AG04449 (cell line): ENCODE results near the gene ATPAF1.

Experiments
- CTCF ChIA-PET: fragments of 350-600 bp; formaldehyde crosslinking; extraction: SDS; loops from one replicate; lab custom pipeline; 2021; ENCODE audit warnings: antibody characterized with exemption; lab: Yijun Ruan, JAX
- POLR2A ChIA-PET: fragments of 400-600, 350-600 bp; formaldehyde crosslinking; extraction: SDS; loops from one replicate; lab custom pipeline; 2020; ENCODE audit warnings: antibody characterized with exemption, inconsistent platforms; lab: Yijun Ruan, JAX
- DNase-seq: peaks from one replicate; pipeline ENCODE4 v3.0.0-alpha.2; 2010; ENCODE audit warnings: low read depth, low spot score
- H3K4me3 ChIP-seq: 2 replicates; pipeline ENCODE4 v1.5.1; 2011; ENCODE audit warnings: low read depth, mild to moderate bottlenecking, control low read depth, low read length
- TF ChIP-seq, protein P1 (sequence below): IDR thresholded peaks from one replicate; pipeline ENCODE4 v1.5.1; 2011; ENCODE audit warnings: mild to moderate bottlenecking, moderate library complexity, low read length, control low read depth, inconsistent platforms; ENCODE audit not compliant: insufficient read depth; ENCODE audit errors: missing control alignments

Gene ATPAF1

DNA sequence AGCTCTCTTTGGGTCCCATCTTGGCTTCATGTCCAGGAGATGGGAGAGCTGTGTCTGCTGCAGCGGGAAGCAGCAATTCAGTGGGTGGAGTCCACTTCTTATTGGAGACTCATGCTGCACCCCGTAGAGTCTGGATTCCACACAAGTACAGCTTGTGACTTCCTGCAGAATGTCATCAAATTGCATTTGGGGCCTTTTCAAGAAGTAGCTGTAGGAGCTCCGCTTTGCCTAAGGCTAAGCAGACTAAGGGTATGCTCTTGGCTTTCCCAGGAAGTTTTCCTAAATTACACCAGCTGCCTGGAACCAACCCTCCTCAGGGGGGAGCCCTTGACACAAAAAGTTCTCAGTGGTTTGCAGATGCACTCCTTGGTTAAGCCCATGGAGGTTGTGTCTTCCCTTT, 45.8 kb downstream of the ATPAF1 start:
- ChIA-PET POLR2A (interaction anchor here (1.0 kb wide), 1 partner anchor 18 kb away, joined by 3 read pairs; the partner anchor contains the start of gene MKNK1), CTCF (interaction anchor here (1.0 to 2.8 kb wide), 9 partner anchors 8 to 105 kb away, joined by 3 to 26 read pairs (median 3); no protein-coding TSS in a partner anchor)
- TF ChIP-seq, protein P1, sequence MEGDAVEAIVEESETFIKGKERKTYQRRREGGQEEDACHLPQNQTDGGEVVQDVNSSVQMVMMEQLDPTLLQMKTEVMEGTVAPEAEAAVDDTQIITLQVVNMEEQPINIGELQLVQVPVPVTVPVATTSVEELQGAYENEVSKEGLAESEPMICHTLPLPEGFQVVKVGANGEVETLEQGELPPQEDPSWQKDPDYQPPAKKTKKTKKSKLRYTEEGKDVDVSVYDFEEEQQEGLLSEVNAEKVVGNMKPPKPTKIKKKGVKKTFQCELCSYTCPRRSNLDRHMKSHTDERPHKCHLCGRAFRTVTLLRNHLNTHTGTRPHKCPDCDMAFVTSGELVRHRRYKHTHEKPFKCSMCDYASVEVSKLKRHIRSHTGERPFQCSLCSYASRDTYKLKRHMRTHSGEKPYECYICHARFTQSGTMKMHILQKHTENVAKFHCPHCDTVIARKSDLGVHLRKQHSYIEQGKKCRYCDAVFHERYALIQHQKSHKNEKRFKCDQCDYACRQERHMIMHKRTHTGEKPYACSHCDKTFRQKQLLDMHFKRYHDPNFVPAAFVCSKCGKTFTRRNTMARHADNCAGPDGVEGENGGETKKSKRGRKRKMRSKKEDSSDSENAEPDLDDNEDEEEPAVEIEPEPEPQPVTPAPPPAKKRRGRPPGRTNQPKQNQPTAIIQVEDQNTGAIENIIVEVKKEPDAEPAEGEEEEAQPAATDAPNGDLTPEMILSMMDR: peak; percentile 47
- DNase-seq: no peak
- H3K4me3 ChIP-seq: no peak overlapping the region

DNA sequence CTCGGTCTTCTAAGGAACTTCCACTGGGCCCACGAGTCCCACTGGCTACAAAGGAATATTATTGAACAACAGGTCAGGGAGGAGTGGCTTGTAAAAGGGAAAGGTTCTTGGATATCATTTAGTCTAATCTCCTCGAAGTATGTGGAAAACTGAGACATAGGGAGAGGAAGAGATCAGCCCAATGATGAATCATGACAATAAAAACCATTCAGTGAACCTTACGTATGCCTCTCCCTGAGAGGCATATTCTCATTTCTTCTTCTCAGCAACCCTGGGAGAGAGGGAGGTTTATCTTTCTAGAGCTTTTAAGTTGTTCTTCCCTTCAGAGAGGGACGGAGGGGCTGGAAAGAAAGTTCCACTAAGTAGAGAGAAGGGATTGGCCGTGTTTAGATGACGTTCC, 46.2 kb downstream of the ATPAF1 start:
- H3K4me3 ChIP-seq: no peak overlapping the region
- ChIA-PET POLR2A (interaction anchor here (1.0 kb wide), 1 partner anchor 18 kb away, joined by 3 read pairs; the partner anchor contains the start of gene MKNK1), CTCF (interaction anchor here (1.0 to 2.8 kb wide), 8 partner anchors 8 to 105 kb away, joined by 3 to 26 read pairs (median 3); no protein-coding TSS in a partner anchor)
- TF ChIP-seq, protein P1: no peak
- no peak for DNase-seq

DNA sequence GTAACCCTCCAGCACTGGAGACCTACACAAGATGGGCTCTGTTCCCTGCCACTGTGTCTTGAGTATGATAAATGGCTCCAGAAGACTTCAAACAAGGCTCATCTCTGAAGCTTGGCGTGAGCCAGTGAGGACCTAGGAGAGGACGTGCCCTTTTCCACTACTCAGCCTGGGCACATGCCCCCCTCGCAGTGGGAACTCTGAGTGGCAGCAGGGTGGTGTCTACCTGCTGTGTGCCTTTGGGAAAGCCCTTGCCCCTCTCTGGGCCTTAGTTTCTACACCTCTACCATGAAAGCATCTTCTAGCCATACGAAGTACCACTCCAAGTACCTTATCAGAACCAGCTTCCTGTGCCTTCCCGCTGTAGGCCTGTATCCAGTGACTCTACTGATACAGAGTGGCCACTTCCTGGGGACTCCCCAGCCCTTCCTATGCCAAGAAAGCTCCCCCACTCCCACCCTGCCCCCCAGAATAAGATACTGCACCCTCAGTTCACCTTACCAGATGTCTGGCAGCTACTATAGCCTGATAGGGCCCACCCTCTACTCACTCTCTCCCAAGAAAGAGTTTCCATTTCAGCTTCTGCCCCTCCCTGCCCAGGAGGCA, 48.4 kb downstream of the ATPAF1 start:
- H3K4me3 ChIP-seq: no peak overlapping the region
- POLR2A ChIA-PET: no interaction called here
- no peak for DNase-seq
- CTCF ChIA-PET: interaction anchor here (1.5 to 1.7 kb wide), 2 partner anchors 11 to 105 kb away, joined by 7 read pairs; no protein-coding TSS in a partner anchor
- TF ChIP-seq, protein P1: no peak

GRCh38 chr1:46618754-46619415, 49.3 kb downstream of the ATPAF1 start:
- TF ChIP-seq, protein P1: no peak
- POLR2A ChIA-PET: no interaction called here
- no peak for DNase-seq
- H3K4me3 ChIP-seq: no peak overlapping the region
- CTCF ChIA-PET: interaction anchor here (1.3 to 3.7 kb wide), 4 partner anchors 12 to 106 kb away, joined by 7 to 23 read pairs (median 8); partner anchors contain the start of gene MKNK1

DNA sequence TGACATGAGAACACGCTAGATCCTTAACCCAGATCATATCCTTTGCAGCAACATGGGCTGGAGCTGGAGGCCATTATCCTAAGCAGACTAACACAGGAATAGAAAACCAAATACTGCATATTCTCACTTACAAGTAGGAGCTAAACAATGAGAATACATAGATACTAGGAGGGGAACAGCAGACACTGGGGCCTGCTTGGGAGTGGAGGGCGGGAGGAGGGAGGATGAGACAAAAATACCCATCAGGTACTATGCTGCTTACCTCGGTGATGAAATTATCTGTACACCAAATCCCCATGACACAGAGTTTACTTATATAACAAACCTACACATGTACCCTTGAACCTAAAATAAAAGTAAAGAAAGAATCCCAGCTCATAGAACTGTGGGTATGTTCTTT, 50.3 kb downstream of the ATPAF1 start:
- no peak for DNase-seq
- no peak overlapping the region for H3K4me3 ChIP-seq
- ChIA-PET POLR2A (no interaction called here), CTCF (interaction anchor here (1.2 to 3.7 kb wide), 3 partner anchors 13 to 107 kb away, joined by 3 to 23 read pairs (median 8); partner anchors contain the start of gene MKNK1)
- TF ChIP-seq, protein P1: no peak
